C1 segment of cervical spinal cord (tissue), 14 donors: ENCODE results near the gene TRPM1.

Experiments used
- DNase-seq, 14 donors: peaks; one replicate each; lab custom pipeline; 2025; lab: John Stamatoyannopoulos, UW

The TRPM1 gene

DNA sequence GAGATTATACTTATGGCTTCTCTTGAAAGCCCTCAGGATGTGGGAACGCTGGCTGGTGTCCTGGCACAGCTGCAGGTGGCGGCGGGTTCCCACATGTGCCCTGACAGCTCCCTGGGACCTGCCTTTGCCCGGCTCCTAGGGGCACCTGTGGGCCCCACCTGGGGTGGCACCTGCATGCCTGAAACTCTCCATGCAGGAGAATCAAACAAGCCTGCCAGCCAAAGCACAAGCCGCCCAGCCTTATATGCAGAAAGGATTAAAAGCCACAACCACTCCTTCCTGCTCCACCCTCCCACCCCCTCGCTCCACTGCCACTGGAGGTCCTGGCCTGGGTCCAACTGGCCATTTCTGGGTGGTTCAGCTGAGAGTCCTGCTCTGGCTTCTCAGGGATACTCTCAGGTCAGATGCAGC is 18.1 kb downstream of the TRPM1 start:
- DNase-seq: no peak

DNA sequence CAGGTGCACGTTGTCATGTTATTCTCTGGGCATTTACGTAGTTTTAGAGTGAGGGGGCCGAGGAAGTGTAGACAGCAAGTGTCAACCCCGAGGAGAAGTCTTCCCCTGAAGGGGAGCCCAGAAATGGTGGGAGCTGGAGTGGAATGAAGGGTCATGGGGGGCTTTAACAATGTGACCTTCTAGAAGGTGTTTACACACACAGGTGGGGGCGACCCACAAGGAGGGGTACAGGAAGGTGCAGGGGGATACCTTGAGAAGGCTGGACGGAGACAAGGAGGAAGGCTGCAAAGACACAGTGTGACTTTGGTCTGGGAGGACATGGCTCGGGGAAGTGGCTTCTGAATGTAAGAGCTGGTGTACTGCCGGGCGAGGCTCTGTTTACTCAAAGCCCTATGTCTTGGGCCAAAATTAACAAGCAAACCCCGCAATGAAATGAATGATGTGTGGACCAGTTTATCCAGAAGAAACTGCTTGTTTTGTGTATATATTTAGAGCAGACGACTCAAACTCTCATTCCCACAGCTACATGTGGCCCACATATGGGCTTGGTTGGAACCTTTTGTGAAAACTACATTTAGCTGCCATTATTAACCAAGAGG is 18.7 kb downstream of the TRPM1 start:
- no peak for DNase-seq

DNA sequence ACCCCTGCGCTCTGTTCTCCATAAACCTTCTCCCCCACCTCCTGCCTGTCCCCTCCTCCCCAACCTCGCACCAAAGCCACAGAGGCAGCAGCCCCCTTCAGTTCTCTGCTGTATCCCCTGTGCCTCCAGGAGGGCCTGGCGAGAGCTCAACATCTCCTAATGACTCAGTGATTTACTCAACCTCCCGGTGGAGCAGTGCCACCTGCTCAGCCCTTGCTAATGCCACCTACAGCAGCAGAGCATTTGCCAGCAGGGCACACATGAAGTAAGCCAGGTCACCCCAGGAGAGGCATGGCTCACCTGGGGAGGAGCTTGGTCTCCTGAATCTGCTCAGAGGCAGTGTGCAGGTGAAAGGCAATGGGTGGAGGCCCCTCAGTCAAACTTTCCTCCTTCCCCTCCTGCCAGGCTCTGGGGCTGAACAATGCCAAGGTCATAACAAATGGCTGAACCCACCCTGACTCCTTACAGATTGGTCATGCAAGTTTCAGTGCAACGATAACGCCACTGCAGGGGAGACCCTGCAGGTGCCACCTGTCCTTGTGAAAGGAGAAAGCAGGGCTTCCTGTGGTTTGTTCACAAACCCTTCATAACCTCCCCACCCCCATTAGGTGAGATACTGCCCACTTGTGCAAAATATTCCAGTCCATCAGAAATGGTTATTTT is 19.8 kb downstream of the TRPM1 start:
- peak in 1 of 14 donors; percentile 4 for DNase-seq

DNA sequence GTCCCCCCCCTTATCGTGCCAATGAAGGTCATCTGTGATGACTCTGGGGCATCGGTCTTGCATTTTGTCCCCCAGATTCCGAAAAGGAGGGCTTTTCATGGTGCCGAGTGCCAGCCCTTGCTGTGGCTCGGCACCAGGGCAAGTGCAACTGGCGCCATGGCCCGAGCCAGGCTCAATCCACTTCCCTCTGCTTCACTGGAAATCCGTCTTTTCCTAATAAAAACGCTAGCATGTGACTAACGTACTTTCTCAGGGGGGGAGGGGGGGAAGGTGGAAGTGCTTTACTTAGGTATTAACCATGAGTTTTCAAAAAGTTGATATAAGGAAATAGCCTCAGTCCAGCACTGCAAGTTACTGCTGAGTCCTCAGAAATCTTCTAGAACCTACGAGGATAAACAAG is 20.5 kb downstream of the TRPM1 start:
- DNase-seq: no peak

DNA sequence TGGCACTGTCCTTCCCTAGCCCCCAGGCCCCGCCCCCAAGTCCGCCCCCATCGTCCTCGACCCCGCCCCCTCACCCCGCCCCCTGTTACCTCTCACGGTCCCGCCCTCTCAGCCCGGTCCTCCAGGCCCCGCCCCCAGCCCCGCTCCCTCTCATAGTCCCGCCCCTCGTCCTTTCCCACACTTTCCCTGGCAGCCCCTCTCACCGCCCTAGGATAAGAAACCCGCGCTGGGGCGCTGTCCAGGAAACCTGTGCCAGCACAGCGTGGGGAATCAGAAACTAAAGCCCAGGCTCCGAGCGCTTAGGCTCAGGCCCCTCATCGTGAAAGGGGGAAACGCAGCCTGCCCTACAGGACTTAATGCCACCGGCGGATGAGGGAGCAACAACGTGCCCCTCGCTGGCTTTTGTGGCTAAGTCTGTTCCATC is 20.9 kb downstream of the TRPM1 start:
- peak in 2 of 14 donors; percentile 27 to 48 for DNase-seq

DNA sequence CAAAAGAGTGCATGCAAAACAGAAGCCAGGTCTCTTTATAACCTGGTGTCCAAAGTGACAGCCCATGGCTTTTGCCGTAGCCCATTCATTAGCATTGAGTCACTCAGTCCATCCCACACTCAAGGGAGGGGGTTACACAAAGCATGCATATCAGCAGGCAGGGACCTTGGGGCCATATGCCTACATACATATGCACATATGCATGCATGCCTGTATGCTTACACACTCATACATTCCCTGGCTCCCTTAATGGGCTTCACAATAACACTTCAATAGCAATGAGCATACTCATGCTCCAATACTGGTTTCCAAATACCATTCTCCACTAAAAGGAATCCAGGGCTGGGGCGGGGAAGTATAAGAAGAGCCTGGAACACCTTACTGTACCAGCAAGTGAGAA is 22.0 kb downstream of the TRPM1 start:
- DNase-seq: no peak

DNA sequence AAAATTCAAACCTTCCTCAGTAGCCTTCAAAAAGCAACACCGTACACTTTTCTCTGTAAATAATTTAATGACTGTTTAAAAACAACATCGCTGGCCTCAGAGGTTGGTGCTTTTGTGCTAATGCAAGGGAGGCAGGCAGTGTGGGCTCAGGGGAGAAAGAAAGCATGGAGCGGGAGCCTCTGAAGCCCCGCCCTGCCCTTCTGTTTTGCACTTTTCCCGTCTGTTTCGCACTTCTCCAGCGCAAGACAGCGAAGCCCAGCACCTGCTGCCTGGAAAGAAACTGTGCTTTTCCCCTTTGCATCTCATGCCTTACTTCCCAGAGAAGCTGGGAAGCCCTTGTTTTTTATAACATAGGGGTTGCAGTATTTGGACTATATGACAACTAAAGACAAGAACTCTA is 23.1 kb downstream of the TRPM1 start:
- no peak for DNase-seq

DNA sequence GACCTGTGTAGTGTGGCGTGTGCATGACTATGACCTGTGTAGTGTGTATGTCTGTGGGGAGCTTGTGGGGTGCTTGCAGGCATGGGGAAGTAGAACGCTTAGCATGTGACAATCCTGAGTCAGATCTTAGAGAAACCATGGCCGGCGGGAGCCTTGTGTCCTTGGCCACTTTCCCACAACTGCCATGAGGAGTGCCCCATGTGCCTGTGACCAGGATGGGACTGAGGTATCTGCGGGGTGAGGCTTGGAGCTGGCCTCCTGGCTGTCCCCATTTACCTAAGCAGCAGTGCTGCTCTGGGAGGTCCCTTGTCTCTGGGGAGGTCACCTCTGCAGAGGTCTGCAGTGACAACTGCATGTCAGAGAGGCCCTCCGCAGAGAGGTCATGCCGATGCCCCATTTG is 23.6 kb downstream of the TRPM1 start:
- DNase-seq: no peak

DNA sequence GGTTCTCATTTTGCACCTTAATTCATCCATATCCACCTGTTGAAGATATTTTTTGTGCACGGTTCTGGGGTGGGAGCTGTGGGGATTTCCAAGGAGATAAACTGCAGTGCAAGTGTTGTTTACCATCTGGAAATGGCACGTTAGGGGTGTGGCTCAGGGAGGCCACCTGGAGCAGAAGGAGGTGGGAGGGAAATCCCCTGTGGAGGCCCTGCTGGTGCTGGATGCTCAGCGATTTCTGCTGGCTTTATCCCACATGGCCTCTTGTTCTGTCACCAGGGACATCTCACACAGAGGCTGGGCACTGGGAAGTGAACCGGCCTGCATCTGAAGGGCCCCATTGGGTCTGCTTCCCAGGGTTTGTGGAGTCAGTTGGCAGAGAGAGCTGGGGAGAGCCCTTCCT is 24.3 kb downstream of the TRPM1 start:
- no peak for DNase-seq

DNA sequence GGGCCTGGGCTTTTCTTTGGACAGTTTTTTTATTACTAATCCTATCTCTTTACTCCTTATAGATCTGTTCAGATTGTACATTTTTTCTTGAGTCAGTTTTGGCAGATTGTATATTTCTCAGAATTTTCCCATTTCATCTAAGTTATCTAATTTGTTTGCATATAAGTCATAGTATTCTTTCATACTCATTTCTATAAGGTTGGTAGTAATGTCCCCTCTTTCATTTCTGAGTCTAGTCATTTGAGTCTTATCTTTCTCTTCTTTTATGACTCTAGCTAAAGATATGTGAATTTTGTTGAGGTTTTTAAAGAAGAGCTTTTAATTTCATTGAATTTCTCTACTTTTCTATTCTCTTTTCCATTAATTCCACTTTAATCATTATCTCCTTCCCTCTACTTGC is 27.2 kb downstream of the TRPM1 start:
- DNase-seq: no peak

DNA sequence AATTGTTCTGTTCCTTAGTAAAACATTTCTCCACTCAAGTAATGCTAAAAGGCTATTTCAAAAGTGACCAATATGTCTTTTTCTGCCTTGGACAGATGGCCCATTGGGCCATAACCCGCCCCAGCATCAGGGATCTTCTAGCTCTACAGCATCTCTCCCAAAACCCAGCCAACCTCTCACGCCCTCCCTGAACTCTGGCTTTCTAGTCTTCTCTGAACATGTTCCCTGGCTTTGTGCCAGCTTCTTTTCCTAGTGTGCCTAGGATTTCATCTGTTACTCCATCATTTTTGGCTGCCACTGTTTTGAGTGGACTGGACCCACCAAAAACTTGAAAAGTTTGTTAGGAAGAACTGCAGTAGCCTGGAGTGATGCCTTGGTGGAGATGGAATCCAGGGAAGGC is 30.7 kb downstream of the TRPM1 start:
- DNase-seq: no peak

DNA sequence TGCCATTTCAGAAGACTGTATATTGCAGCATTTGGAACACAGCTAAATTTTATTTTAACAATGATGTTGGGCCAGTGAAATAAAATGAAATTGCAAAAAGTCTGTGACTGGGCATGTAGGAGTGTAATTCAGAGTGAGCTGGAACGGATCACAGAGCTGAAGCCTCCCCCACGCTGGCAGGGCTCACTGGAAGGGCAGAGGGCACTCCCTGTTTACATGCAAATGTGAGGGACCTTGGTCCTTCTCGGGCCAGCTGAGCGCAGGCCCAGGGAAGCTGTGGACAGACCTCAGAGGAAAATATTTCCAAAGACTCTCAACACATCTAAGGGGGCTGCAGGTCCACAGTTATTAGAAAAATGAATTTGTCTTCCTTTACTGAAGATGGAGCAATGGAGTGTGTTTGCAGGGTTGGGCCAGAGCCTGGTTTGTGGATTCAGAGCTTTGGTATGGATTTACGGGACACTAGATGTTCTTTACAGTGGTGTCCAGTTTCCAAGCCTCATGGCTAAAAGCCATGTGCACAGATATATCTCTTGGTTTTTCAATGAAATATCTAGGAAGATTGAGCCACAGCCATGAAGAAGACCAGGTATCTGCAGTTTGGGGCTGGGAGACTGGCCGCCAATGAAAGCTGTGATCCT is 32.0 kb downstream of the TRPM1 start:
- peak in 1 of 14 donors; percentile 12 for DNase-seq

DNA sequence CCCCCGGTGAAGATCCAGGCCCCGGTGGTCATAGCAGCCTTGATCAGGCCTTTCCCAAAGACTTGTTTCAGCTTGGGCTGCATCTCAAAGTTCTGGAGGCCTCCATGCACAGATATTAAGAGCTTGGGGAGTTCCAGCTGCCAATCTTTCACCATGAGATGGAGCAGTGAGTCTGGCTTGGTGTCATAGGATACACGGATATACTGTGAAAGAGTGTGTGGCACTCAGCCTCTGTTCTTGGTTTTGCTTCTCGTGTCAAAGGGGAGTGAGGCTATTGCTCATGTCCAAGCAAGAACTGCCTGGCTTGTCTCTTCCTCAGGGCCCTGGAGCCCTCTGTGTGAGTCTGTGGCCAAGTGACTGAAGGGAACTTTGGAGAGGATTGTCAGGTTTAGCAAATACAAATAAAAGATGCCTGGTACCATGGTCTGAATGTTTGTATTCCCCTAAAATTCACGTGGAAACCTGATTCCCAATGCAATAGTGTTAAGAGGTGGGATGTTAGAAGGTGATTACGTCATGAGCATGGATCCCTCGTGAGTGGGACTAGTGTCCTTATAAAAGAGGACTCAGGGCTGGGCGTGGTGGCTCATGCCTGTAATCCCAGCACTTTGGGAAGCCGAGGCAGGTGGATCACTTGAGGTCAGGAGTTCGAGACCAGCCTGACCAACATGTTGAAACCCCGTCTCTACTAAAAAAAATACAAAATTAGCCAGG is 33.5 kb downstream of the TRPM1 start:
- DNase-seq: no peak

DNA sequence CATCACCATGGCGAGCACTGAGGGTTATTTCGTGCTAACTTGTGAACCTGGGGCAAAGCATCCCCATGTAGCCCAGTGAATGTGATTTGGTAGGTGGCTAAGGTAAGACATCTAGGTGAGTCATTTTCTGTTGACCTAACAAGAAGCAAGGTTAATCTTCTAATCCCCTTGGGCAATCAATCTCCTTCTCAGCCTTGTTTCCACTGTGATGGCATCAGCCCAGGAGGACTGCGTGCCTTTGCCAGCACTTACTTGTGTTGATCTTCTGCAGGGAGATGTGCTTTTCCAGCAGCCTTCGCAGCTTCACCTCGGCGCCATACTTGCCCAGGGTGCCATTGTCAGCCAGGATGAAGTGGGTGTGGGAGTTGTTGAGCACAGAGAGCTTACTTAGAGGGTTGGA is 35.7 kb downstream of the TRPM1 start:
- DNase-seq: no peak

DNA sequence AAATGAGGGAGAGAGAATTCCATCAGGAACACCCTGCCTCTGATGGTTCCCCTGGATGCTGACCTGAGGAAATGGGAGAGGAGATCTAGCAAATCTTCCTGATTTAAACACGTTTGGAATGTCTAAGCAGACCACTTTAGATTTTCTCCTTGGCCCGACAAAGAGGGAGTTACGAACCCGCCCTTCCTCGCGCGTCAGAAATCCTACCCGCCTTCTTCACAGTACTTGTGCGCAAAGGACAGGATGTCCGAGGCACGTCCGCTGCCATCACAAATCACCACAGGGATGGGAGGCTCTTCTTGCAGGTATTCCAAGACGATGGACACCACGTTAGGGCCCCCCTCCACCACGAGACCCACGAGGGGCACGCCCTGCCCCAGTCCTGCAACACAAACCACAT is 38.6 kb downstream of the TRPM1 start:
- DNase-seq: no peak

DNA sequence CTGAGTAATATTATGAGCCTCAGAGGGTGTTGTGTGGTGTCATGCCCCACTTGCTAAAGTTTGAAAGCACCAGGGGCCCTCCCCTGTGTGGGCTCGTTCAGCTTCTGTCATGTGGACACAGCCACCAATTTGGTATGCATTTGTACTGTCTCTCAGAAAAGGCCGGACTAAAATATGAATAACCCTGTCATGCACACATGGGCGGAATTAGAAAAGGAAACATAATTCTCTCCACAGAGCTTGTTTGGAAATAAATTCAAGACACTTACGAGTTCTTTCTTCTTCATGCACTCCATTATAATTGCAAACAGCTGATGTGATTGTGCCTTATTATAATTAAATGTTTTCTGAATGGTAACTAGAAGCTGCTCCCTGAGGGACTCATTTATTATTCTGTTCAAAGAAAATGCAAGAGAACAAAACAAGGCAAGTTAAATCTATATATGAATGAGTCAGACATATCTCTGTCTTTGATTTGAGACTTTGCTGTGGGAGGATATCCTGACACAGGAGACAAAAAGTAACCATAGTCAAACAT is 39.1 kb downstream of the TRPM1 start:
- DNase-seq: no peak

DNA sequence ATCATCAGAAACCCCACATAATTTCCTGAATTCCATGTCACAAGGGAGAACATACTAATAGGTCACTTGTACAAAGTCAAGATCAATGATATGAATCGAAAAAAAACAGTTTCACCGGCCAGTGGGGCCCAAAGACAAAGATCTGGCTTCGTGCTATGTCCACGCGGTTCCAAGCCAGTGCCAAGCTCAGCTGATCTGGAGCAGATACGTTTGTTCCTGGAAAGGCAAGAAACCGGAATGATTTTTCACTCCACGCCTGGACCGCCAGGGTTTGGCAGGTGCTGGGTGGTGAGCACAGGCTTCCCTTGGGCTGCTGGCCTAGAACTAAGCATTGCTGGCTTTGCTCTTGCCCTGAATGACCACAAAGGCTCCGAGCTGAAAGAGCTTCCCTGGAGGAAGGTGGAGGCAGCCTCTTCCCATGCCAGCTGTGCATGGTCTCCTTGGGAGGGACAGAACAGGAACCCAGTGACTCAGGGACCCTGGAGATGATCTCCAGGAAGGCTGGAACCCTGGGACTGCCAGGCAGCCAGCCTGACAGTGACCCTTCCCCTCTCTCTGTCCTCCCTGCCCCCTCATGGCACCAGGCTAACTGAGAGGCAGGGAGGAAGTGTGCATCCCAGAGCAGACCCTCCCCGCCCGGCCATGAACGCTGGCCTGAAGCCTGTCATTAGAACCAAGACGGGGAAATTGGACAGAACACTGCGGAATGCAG is 40.9 kb downstream of the TRPM1 start:
- DNase-seq: no peak

DNA sequence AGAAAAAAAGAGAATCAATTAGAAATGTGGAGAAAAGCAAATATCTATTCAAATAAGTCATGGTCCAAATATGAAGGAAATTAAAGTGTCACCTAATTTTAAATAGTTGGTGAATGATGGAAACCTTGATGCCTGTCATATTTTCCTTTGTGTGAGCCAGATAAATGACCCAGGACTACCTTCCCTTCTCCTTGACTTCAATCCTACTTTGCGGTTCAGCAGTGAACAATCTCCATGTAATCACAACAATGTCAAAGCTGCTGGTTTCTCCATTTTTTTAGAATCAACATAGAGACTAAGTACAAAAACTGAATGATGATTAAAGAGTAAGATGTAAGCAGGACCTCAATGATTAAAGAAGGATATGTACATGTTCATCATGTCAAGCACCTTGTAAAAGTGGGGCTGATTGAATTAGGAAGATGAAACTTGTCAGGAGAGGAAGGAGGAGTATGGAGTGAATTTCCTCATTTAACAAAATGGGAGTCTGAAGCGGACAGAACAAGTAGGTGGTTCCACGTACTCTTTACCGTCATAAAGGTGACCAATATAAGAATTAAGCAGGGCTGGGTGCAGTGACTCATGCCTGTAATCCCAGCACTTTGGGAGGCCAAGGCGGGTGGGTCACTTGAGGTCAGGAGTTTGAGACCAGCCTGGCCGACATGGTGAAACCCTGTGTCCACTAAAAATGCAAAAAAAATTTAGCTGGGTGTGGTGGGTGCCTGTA is 43.1 kb downstream of the TRPM1 start:
- DNase-seq: no peak

DNA sequence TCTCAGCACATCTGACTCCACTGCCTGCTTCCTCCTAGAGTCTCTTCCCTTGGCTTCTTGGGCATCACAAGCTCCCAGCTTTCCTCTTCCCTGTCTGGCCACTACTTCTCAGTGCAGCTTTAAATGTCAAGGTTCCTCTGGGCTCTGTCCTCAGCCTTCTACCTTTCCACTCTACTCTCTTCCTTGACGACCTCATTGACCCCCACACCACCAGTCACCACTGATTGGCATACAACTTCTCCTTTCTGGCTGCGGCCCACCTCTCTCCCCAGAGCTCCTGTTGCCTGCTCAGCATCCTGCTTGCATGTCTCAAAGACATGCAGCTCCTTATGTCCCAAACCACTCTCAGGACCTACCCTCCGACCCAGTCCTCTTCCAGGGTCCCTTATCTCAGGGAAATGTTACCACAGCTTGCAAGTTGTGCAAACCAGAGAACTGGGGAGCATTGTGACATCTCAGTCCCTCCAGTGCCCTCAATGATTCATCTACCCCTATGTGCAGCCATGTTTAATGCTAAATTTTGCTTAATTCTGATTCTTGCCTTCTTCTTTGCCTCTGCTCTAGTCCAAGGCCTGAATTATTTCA is 49.9 kb downstream of the TRPM1 start:
- DNase-seq: no peak

DNA sequence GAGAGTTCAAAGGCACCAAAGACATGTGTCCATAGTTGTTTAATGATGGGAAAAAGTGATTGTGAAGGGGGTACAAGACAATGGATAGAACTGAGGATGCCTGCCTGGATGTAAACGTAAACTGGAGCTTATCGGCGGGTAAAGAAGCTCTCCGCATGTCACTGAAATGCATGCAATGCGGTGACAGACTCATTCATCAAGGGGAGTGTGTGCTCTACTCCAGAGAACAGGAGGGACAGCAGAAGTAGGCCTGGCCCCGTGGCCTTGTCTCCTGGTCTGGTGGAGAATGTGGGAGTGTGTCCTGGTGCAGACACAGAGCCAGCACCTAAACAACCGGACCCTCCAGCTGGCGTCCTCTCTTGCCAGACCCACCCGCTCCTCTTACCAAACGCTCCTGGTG is 50.6 kb downstream of the TRPM1 start:
- DNase-seq: no peak
